Measurements from ENCODE around the gene EGFR.

The EGFR gene

GRCh38 chr7:55084307-55084706 lies 65.5 kb downstream of the EGFR start:
- DNase-seq (ENCODE audit: low read depth) = no peak
- no peak for TF ChIP-seq CTCF (IDR thresholded peaks at IDR 0.05; ENCODE audit: control insufficient read depth, extremely low read depth, insufficient read depth)
- H3K4me3 ChIP-seq (ENCODE audit: low read depth, low read length) = no peak overlapping the region

- no peak overlapping the region for H3K4me3 ChIP-seq (ENCODE audit: low read depth, low read length)
- TF ChIP-seq CTCF (IDR thresholded peaks at IDR 0.05; ENCODE audit: control insufficient read depth, extremely low read depth, insufficient read depth) = no peak
- DNase-seq (ENCODE audit: low read depth) = no peak
Measured at GRCh38 chr7:55085511-55086412, 66.9 kb downstream of the EGFR start.

GRCh38 chr7:55086413-55087201 lies 67.8 kb downstream of the EGFR start:
- no peak for TF ChIP-seq CTCF (IDR thresholded peaks at IDR 0.05; ENCODE audit: control insufficient read depth, extremely low read depth, insufficient read depth)
- DNase-seq (ENCODE audit: low read depth) = no peak
- H3K4me3 ChIP-seq (ENCODE audit: low read depth, low read length) = no peak overlapping the region

GRCh38 chr7:55087521-55087961 lies 68.7 kb downstream of the EGFR start:
- TF ChIP-seq CTCF (IDR thresholded peaks at IDR 0.05; ENCODE audit: control insufficient read depth, extremely low read depth, insufficient read depth) = no peak
- DNase-seq (ENCODE audit: low read depth) = no peak
- no peak overlapping the region for H3K4me3 ChIP-seq (ENCODE audit: low read depth, low read length)

GRCh38 chr7:55088107-55088506 lies 69.3 kb downstream of the EGFR start:
- no peak overlapping the region for H3K4me3 ChIP-seq (ENCODE audit: low read depth, low read length)
- TF ChIP-seq CTCF (IDR thresholded peaks at IDR 0.05; ENCODE audit: control insufficient read depth, extremely low read depth, insufficient read depth) = no peak
- no peak for DNase-seq (ENCODE audit: low read depth)

- no peak for TF ChIP-seq CTCF (IDR thresholded peaks at IDR 0.05; ENCODE audit: control insufficient read depth, extremely low read depth, insufficient read depth)
- no peak overlapping the region for H3K4me3 ChIP-seq (ENCODE audit: low read depth, low read length)
- DNase-seq (ENCODE audit: low read depth) = no peak
Measured at GRCh38 chr7:55088620-55089019, 69.8 kb downstream of the EGFR start.

Measured in LNCaP clone FGC (cell line).